C4-2B (cell line): ENCODE results near the gene CACNA1G.

Experiments
- H3K27ac ChIP-seq: fragments of 450-650 bp; 2 replicates; pipeline ENCODE4 v1.5.1; 2017
- ZFX ChIP-seq: fragments of 450-650 bp; IDR thresholded peaks from 2 replicates; pipeline ENCODE4 v1.6.1; 2017
- TF ChIP-seq, protein P1 (sequence below): fragments of 450-650 bp; conservative IDR thresholded peaks from 2 replicates; pipeline ENCODE4 v1.5.1; 2017; ENCODE audit warnings: mild to moderate bottlenecking

The CACNA1G gene

DNA sequence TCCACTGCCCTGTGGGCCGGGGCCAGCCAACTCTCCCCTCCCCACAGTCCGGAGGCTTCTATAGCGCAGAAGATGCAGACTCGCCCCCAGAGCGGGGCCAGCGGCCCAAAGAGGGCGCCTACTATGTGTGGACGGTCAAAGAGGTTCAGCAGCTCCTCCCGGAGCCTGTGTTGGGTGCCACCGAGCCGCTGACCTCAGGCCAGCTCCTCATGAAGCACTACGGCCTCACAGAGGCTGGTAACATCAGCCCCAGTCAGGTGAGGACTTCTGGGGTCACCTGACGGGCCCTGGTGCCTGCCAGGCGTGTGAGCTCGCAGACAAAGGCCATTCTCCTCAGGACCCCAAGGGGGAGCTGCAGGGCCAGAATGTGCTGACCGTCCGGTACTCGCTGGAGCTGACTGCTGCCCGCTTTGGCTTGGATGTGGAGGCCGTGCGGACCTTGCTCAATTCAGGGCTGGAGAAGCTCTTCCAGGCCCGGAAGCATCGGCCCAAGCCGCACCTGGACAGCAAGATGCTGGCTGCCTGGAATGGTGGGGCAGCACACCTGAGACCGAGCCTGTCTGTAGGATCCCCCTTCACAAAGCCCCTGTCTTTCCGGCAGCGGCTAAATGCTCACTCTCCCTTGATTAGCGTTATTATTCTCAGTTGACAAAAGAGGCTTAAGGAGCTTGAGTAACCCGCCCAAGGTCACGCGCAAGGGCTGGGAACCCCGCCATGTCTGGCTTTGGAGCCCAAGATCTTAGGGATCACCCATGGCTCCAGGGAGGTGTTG, 9.7 kb upstream of the CACNA1G start:
- no peak overlapping the region for H3K27ac ChIP-seq
- TF ChIP-seq, protein P1, sequence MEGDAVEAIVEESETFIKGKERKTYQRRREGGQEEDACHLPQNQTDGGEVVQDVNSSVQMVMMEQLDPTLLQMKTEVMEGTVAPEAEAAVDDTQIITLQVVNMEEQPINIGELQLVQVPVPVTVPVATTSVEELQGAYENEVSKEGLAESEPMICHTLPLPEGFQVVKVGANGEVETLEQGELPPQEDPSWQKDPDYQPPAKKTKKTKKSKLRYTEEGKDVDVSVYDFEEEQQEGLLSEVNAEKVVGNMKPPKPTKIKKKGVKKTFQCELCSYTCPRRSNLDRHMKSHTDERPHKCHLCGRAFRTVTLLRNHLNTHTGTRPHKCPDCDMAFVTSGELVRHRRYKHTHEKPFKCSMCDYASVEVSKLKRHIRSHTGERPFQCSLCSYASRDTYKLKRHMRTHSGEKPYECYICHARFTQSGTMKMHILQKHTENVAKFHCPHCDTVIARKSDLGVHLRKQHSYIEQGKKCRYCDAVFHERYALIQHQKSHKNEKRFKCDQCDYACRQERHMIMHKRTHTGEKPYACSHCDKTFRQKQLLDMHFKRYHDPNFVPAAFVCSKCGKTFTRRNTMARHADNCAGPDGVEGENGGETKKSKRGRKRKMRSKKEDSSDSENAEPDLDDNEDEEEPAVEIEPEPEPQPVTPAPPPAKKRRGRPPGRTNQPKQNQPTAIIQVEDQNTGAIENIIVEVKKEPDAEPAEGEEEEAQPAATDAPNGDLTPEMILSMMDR, result peak; percentile 74
- TF ChIP-seq ZFX, result no peak

DNA sequence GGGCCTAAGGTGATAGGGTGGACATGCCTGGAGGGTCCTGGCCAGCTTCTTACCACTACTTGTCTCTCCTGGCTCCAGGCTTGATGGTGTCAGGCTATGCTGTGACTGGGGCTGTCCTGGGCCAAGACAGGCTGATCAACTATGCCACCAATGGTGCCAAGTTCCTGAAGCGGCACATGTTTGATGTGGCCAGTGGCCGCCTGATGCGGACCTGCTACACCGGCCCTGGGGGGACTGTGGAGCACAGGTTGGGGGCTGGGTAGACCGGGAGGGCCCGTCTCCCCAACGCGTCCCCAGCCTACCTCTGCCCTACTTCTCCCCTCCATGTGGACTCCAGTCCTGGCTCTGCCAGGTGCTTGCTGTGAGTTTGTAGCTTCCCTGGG, 9.1 kb upstream of the CACNA1G start:
- TF ChIP-seq ZFX, result no peak
- TF ChIP-seq, protein P1, result no peak
- no peak overlapping the region for H3K27ac ChIP-seq

DNA sequence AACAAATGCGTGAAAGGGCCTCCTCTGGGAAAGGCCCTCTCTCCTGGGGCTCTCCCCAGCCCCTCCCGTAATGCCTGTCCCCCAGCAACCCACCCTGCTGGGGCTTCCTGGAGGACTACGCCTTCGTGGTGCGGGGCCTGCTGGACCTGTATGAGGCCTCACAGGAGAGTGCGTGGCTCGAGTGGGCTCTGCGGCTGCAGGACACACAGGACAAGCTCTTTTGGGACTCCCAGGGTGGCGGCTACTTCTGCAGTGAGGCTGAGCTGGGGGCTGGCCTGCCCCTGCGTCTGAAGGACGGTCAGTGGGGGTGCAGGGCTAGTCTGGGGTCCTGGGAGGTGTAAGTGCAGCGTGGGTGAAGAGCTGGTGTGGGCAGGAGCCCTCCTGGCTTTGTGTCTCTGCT, 8.6 kb upstream of the CACNA1G start:
- TF ChIP-seq, protein P1, result no peak
- TF ChIP-seq ZFX, result no peak

DNA sequence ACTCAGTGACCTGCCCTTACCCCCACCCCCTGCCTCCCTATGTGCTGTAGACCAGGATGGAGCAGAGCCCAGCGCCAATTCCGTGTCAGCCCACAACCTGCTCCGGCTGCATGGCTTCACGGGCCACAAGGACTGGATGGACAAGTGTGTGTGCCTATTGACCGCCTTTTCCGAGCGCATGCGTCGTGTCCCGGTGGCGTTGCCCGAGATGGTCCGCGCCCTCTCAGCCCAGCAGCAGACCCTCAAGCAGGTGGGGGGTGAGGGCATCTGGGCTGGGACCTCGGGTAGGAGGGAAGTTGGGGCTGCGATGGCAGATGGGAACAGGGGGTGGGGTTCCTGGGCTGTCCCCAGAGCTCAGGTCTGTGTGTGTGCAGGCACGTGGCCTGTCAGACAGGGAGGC, 6.3 kb upstream of the CACNA1G start:
- H3K27ac ChIP-seq, result no peak overlapping the region
- no peak for TF ChIP-seq ZFX
- TF ChIP-seq, protein P1, result no peak

More for the DNA sequence above, 8.6 kb upstream of the CACNA1G start:
- no peak overlapping the region for H3K27ac ChIP-seq

DNA sequence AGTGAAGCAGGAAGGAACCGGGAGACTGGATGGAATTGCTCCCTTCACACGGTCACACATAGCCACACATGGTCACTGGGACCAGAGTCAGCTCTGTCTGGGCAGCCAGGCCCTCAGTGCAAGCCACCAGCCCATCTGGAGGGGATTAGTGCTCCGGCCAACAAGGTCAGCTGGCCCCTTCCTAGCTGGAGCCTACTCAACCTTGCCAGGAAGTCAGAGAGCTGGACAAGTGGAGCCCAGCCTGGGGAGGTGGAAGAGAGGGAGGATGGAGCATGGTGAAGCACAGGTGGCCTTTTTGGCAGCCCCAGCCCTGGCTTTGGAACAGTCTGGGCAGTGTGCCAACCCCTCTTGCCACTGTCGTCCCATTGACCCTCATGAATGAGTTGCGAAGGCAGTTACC, 3.7 kb upstream of the CACNA1G start:
- no peak overlapping the region for H3K27ac ChIP-seq
- TF ChIP-seq ZFX, result no peak
- TF ChIP-seq, protein P1, result no peak

DNA sequence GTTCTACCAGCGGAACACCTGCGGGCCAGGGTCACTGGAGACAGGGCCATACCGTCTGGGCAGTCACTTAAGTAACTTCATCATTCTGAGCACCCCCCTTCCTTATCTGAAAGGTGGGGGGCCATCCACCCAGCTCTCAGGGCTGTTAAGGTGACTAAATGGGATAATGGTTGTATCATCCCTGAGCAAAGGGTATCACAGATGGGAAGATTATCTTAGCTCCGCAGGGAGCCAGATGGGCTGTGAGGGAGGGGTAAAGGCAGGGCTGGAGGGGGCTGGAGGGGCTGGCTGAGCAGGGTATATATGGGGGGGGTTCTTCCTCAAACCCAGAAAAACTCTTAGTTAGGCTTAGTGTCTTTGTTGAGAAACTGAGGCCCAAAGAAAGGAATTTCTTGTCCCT, 2.9 kb upstream of the CACNA1G start:
- no peak for TF ChIP-seq ZFX
- no peak overlapping the region for H3K27ac ChIP-seq

DNA sequence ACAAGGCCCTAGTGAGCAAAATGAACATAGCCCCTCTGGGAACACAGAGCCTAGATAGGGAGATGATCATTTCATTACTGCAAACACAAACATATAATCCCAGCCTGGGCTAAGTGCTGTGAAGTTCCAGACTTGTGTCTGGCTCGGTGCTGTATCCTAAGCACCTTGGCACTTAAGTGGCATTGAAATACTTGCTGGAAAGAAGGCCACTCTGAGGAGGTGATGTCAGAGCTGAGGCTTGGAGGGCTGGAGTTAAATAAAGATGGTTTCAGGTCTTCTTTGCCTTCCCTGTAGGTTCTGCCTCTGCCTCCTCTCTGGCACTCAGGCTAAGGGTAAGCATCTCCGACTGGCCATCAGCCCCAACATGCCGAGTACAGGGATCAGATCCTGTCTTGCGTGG, 2.4 kb upstream of the CACNA1G start:
- TF ChIP-seq, protein P1, result no peak
- TF ChIP-seq ZFX, result no peak
- H3K27ac ChIP-seq, result no peak overlapping the region

DNA sequence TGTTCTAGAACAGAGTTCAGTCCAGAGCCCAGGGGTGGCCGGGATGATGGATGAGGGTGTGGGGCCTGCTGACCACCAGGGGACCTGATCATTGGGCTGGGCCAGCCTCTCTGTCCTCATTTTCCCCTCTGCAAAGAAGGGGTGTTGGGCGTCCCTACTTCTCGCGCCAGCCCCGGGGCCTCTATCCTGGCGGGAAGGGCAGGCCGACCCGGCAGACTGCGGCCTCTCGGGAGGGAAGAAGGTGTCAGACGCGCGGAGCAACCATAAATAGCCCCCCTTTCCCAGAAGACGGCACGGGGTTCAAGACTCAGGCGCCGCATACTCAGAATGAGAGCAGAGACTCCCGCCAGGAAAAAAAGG, 2.0 kb upstream of the CACNA1G start:
- TF ChIP-seq ZFX, result no peak
- TF ChIP-seq, protein P1, result no peak
- H3K27ac ChIP-seq, result no peak overlapping the region
